Body of pancreas (tissue), 4 donors: ENCODE data around the gene LDB2.

Source experiments
- POLR2A ChIP-seq, 3 donors: fragments of 450-650 bp; IDR thresholded peaks; one replicate each; pipeline ENCODE4 v1.6.1; 2016; ENCODE audit warnings: antibody characterized with exemption in 3 of 3, mild to moderate bottlenecking in 2 of 3
- TF ChIP-seq, protein P1 (sequence below), 7 experiments: fragments of 450-650 bp in 4 of 7; fragments of 200-600 bp in 3 of 7; sonication (generic) in 3 of 7; IDR thresholded peaks; one replicate each; pipeline ENCODE4 v1.5.1; 2016 to 2019; ENCODE audit warnings: antibody characterized with exemption in 7 of 7

- TF ChIP-seq, protein P1, sequence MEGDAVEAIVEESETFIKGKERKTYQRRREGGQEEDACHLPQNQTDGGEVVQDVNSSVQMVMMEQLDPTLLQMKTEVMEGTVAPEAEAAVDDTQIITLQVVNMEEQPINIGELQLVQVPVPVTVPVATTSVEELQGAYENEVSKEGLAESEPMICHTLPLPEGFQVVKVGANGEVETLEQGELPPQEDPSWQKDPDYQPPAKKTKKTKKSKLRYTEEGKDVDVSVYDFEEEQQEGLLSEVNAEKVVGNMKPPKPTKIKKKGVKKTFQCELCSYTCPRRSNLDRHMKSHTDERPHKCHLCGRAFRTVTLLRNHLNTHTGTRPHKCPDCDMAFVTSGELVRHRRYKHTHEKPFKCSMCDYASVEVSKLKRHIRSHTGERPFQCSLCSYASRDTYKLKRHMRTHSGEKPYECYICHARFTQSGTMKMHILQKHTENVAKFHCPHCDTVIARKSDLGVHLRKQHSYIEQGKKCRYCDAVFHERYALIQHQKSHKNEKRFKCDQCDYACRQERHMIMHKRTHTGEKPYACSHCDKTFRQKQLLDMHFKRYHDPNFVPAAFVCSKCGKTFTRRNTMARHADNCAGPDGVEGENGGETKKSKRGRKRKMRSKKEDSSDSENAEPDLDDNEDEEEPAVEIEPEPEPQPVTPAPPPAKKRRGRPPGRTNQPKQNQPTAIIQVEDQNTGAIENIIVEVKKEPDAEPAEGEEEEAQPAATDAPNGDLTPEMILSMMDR (IDR thresholded peaks at IDR 0.05), result no peak
- TF ChIP-seq POLR2A (IDR thresholded peaks at IDR 0.05), result no peak
These were observed 281.4 kb downstream of the LDB2 start for GRCh38 chr4:16617011-16617410.
